Right atrium auricular region (tissue), 2 donors: ENCODE data around the gene ZNF574. TPM values are rescaled to one million over a fixed set of nuclear protein-coding genes. Genes with fewer than 3 reads are reported as not detected.
A peak's percentile ranks its signal among the peaks of the same experiment; 100 is the strongest.

Source experiments
- DNase-seq: peaks from one replicate; pipeline ENCODE4 v3.0.0-alpha.2; 2019; ENCODE audit warnings: low spot score
- H3K27ac ChIP-seq, 2 donors: fragments of 200-600 bp; sonication (generic); 1 replicate in 1 of 2; 2 replicates in 1 of 2; pipeline ENCODE4 v1.5.1; 2016 to 2019
- H3K27me3 ChIP-seq, 2 donors: fragments of 200-600 bp; sonication (generic); one replicate each; pipeline versions ENCODE4 v1.5.1 to v1.6.0; 2017 to 2019
- H3K36me3 ChIP-seq: fragments of 200-600 bp; sonication (generic); one replicate; pipeline ENCODE4 v1.5.1; 2016
- H3K4me1 ChIP-seq, 2 donors: fragments of 200-600 bp; sonication (generic); one replicate each; pipeline versions ENCODE4 v1.5.1 to v1.6.0; 2017 to 2019
- H3K4me3 ChIP-seq, 2 donors: fragments of 200-600 bp; sonication (generic); 1 replicate in 1 of 2; 2 replicates in 1 of 2; pipeline ENCODE4 v1.5.1; 2017 to 2019; ENCODE audit warnings: mild to moderate bottlenecking in 1 of 2, moderate library complexity in 1 of 2
- H3K9me3 ChIP-seq, 2 donors: fragments of 200-600 bp; sonication (generic); one replicate each; pipeline ENCODE4 v1.5.1; 2019
- total RNA-seq, 2 donors: library from RNA; depleted of rRNA; stranded (reverse); fragments of >200 nt; gene quantifications; one replicate each; pipeline ENCODE4 v1.1.0, GENCODE V29; 2016
- TF ChIP-seq, protein P1 (sequence below), 2 donors: fragments of 200-600 bp; sonication (generic); IDR thresholded peaks; one replicate each; pipeline ENCODE4 v1.5.1; 2019; ENCODE audit warnings: antibody characterized with exemption in 2 of 2

The ZNF574 gene
- total RNA-seq, 2 donors from 2014 or later = 8.1 to 13.6 TPM

DNA sequence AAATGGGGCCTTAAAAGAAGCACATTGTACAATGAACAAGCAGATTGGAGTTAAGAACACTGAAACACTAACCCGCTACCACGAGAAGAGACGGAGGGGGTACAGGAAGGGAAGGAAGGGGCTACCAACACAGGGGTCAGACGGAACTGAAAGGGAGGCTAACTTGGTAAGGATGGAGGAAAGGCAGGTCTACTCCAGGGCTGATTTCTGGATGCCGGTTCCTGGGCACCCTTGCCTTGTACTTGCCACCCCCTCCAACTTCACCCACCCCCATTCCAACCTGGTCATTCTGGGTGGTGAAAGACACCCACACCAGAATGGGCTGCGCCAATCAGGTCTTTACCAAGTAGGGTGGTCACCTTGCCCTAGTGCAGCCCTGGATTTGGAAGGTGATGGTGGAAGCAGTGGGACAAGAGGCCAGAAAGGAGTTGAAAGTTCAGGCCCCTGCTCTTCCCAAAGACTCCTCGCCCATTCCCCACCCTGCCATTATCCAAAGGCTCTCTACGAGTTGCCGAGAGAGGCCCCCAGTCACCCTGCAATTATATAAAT, 10.3 kb downstream of the ZNF574 start:
- Histone ChIP-seq H3K4me3 (no peak overlapping the region), H3K36me3 (peaks cover 20% of the 10 kb centered on the region), H3K27me3 (no peaks in the 10 kb centered on the region), H3K27ac (no peak overlapping the region), H3K9me3 (no peaks in the 10 kb centered on the region), H3K4me1 (peaks cover 0 to 9% of the 10 kb centered on the region in 2 donors)
- TF ChIP-seq, protein P1, sequence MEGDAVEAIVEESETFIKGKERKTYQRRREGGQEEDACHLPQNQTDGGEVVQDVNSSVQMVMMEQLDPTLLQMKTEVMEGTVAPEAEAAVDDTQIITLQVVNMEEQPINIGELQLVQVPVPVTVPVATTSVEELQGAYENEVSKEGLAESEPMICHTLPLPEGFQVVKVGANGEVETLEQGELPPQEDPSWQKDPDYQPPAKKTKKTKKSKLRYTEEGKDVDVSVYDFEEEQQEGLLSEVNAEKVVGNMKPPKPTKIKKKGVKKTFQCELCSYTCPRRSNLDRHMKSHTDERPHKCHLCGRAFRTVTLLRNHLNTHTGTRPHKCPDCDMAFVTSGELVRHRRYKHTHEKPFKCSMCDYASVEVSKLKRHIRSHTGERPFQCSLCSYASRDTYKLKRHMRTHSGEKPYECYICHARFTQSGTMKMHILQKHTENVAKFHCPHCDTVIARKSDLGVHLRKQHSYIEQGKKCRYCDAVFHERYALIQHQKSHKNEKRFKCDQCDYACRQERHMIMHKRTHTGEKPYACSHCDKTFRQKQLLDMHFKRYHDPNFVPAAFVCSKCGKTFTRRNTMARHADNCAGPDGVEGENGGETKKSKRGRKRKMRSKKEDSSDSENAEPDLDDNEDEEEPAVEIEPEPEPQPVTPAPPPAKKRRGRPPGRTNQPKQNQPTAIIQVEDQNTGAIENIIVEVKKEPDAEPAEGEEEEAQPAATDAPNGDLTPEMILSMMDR (IDR thresholded peaks at IDR 0.05) = no peak
- DNase-seq = no peak

DNA sequence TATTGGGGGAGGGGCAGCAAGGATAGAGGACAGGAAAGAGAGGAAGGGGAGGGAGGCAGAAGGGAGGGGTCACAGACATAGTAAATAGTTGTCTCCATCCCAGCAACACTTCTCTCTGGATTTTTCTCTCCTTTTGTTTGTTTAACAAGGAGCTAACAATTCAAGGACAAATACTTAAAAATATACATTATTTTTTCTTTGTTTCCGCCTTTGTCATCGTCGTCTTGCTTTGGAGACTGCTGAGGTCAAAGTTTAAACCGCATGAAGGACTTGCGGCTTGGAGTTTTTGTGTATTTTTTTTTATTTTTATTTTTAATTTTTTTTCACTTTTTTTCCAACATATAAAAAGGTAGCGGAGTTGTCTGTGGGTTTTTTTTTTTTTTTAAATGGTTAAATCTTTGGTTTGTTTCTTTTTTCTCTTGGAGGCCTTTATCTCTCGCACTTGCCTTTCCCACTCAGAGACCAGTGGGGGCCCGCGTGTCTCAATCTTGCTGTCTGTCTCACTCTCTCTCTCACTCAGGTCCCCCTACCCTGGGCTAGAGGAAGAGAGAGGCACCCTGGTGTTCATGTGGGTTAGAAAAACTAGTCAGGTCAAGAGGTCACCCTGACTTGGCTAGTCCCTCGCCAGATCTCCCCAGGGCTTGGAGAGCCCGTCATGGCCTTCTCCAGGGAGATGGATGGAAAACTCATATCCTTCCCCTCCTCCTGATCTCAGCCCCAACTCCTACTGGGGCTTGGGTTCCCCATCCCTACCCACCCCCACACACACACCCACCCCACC, 11.0 kb downstream of the ZNF574 start:
- DNase-seq = no peak
- H3K36me3 ChIP-seq = peaks cover 13% of the 10 kb centered on the region
- H3K4me3 ChIP-seq = no peak overlapping the region
- H3K9me3 ChIP-seq = no peaks in the 10 kb centered on the region
- TF ChIP-seq, protein P1 (IDR thresholded peaks at IDR 0.05) = no peak
- no peaks in the 10 kb centered on the region for H3K27me3 ChIP-seq
- peaks cover 0 to 11% of the 10 kb centered on the region in 2 donors for H3K4me1 ChIP-seq
- H3K27ac ChIP-seq = no peak overlapping the region

DNA sequence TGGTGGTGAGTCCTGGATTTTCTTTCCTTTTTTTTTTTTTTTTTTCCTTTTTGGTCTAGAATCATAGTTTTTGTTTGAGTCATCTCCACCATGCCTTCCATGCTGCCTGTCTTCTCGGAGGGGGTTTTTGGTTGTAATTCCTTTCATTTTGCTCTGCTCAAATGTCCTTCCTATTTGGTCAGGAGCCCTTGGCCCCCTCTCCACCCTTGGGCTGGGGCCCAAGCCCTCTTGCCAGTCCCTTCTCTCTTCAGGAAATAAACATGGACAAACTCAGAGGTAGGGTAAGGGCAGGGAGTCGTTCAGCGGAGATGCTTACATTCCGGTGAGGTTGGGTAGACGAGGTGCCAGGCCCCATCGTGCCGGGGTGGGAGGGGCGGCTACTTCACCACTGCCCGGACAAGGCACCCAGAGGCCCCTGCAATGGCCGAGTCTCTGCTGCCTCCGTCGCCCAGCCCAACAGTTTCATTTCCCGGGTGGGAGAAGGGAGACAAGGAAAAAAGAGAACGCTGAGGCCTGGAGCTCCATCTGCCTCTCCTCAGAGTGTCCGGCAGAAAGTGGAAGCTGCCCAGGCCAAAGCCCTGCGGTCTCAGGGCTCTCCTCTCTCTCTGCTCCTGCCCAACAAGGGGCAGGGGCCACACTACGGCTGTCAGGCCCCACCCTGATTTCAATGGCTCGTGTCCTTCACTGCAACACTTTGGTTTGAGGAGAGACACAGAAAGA, 12.7 kb downstream of the ZNF574 start:
- peaks cover under 1% of the 10 kb centered on the region for H3K36me3 ChIP-seq
- peaks cover 0 to 14% of the 10 kb centered on the region in 2 donors for H3K4me1 ChIP-seq
- no peaks in the 10 kb centered on the region for H3K9me3 ChIP-seq
- no peaks in the 10 kb centered on the region for H3K27me3 ChIP-seq
- DNase-seq = no peak
- no peak overlapping the region for H3K4me3 ChIP-seq
- TF ChIP-seq, protein P1 (IDR thresholded peaks at IDR 0.05) = no peak
- H3K27ac ChIP-seq = peak overlapping the region; percentile 1 to 46

DNA sequence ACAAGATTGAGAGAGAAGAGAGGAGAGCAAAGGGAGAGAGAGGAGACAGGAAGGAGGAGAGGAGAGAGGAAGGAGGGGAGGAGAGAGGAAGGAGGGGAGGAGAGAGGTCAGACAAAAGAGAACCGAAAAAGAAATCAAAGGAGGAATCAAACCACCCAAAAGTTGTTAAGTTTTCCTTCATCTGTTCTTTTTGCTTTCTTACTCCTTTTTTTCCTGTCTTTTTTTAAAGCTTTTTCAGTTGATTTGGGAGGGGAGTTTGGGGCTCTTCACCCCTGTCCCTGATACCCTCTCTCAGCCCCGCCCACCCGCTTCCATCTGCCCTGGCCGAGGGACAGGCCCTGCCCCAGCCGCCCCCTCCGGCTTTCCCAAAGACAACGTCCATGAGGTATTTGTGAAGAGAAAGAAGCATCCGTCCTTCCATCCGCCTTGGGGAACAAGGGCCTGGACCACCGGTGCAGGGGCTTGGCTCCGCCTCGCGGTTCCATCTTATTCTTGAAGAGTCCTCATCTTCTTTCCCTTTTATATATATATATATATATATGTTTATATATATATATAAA, 13.3 kb downstream of the ZNF574 start:
- Histone ChIP-seq H3K9me3 (no peaks in the 10 kb centered on the region), H3K27ac (peak overlapping the region; percentile 1 to 46), H3K27me3 (no peaks in the 10 kb centered on the region), H3K4me1 (peaks cover 0 to 14% of the 10 kb centered on the region in 2 donors), H3K36me3 (no peaks in the 10 kb centered on the region), H3K4me3 (no peak overlapping the region)
- no peak for DNase-seq
- TF ChIP-seq, protein P1 (IDR thresholded peaks at IDR 0.05) = no peak

DNA sequence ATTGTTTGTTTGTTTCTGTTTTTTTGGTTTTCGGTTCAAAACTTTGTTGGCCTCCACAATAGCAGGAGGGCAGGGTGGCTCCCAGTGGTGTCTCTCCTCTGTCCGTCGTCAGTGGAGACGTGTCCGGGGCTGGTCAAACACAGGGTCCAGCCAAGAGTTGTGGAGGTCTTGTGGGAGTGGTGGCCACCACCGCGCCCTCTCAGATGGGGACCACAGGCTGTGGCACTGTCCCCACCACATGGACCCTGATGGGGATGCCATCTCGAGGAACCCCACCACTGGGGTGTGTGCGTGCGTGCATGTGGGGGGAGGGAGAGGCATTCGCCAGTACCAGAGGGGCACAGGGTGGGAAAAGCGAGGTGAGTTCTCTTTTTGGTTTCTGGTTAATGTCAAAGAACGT, 13.8 kb downstream of the ZNF574 start:
- Histone ChIP-seq H3K27ac (no peak overlapping the region), H3K4me3 (no peak overlapping the region), H3K9me3 (no peaks in the 10 kb centered on the region), H3K36me3 (no peaks in the 10 kb centered on the region), H3K4me1 (peaks cover 0 to 14% of the 10 kb centered on the region in 2 donors), H3K27me3 (no peaks in the 10 kb centered on the region)
- DNase-seq = no peak
- TF ChIP-seq, protein P1 (IDR thresholded peaks at IDR 0.05) = no peak
